HG03571 (cell line): ENCODE results near the gene RFTN1.

Experiments
- ATAC-seq: cut with Tn5 transposase; IDR thresholded peaks from one replicate; pipeline ENCODE4 v1.9.1; 2021; ENCODE audit not compliant: unreplicated experiment

RFTN1 gene

GRCh38 chr3:16335772-16336645, 177.5 kb downstream of the RFTN1 start:
- no peak for ATAC-seq

GRCh38 chr3:16335333-16335732, 178.2 kb downstream of the RFTN1 start:
- no peak for ATAC-seq

DNA sequence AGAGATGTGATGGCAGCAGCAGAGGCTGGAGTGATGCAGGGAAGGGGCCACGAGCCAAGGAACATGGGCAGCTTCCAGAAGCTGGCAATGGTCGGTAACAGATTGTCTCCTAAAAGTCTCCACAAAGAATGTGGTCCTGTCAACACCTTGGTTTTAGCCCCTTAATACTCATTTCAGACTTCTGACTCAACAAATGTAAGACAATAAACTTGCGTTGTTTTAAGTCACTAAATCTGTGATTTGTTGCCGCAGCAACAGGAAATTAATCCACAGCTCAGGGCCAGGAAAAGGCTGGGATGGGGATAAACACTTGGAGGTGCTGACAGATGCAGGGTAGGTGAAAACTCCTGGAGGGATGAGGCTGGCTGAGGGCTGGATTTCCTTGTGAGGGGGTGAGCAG, 178.6 kb downstream of the RFTN1 start:
- no peak for ATAC-seq

- no peak for ATAC-seq
Observed at GRCh38 chr3:16332904-16333426, 180.5 kb downstream of the RFTN1 start.

- no peak for ATAC-seq
Observed at GRCh38 chr3:16331319-16331883, 182.1 kb downstream of the RFTN1 start.

GRCh38 chr3:16330351-16330750, 183.1 kb downstream of the RFTN1 start:
- ATAC-seq, result no peak

- ATAC-seq, result no peak
Observed at GRCh38 chr3:16329826-16330129, 183.7 kb downstream of the RFTN1 start.

- ATAC-seq, result no peak
Observed at GRCh38 chr3:16329036-16329825, 184.3 kb downstream of the RFTN1 start.

DNA sequence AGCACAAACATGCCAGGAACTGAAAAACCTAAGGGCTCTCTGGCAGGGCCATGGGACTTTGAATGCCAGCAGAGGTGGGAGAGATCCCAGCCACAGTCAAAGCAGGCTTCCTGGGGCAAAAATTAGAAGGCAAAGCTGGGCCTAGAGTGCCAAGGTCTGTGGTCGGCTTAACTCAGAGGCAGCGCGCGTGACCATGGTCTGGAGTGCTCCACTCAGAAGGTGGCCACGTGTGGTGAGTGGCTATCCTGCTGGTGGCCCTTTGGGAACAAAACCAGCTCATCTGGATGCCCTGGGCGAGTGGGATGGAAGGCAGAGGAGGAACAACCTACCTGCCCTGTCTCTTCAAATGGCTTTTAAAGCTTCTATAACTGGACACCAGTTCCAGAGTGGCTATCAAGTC, 185.4 kb downstream of the RFTN1 start:
- ATAC-seq, result no peak

GRCh38 chr3:16326724-16327349, 186.7 kb downstream of the RFTN1 start:
- no peak for ATAC-seq

- no peak for ATAC-seq
Observed at GRCh38 chr3:16325850-16326249, 187.6 kb downstream of the RFTN1 start.

DNA sequence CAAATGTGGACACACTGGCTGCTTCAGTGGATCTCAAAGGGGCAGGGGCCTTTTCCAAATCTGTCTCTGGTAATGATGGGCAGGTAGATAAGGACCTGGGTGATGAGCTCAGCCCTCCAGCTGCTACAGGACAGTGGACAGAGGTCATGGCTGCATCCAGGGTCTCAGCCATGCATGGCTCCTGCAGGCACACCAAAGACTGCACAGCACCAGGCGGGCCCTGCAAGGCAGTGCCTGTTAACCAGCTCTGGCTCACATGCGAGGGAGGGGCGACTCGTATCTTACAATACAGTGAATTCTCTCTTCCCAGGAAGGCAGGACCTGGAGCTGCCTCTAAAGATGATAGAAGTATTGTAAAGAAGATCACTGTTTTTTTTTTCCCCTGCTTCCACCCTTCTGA, 189.8 kb downstream of the RFTN1 start:
- ATAC-seq, result no peak

GRCh38 chr3:16322189-16322588, 191.3 kb downstream of the RFTN1 start:
- no peak for ATAC-seq

DNA sequence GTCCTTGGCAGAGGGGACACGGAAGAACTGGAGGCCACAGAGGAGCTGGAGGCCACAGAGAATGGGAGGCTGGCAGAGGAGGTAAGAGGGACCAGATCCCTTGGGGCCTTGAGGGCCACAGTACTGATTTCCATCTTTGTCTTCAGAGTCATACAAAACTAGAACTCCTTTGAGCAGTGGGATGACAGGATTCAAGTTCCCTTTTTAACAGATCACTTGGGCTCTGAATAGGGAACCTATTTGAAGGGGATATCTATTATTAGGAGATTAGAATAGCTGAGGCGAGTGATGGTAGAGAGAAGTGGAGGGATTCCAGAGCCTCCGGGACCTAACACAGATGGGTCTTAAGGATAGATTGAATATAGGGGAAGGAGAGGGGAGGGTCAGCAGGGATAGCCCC, 192.8 kb downstream of the RFTN1 start:
- no peak for ATAC-seq

- ATAC-seq, result no peak
Observed at GRCh38 chr3:16319723-16320122, 193.8 kb downstream of the RFTN1 start.

- no peak for ATAC-seq
Observed at GRCh38 chr3:16319307-16319706, 194.2 kb downstream of the RFTN1 start.

DNA sequence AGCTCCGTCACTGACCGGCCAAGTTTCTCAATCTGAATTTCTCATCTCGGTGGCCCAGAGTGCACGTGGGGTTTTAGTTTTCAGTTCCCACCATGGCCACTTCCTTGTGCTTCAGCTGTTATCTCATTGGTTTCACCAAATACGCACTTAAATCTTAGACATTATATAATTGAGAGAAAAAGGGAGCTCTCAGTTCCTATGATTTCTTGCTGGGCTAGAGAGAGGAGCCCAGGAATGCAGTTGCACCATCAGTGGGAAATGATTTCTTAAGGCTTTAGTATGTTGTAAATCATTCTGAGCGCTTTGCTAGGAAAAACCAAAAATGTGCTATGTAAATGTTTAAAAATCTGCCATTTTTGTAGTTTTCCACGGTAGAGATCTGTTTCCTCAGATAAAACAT, 195.3 kb downstream of the RFTN1 start:
- ATAC-seq, result no peak

GRCh38 chr3:16317561-16317945, 195.9 kb downstream of the RFTN1 start:
- ATAC-seq, result no peak

DNA sequence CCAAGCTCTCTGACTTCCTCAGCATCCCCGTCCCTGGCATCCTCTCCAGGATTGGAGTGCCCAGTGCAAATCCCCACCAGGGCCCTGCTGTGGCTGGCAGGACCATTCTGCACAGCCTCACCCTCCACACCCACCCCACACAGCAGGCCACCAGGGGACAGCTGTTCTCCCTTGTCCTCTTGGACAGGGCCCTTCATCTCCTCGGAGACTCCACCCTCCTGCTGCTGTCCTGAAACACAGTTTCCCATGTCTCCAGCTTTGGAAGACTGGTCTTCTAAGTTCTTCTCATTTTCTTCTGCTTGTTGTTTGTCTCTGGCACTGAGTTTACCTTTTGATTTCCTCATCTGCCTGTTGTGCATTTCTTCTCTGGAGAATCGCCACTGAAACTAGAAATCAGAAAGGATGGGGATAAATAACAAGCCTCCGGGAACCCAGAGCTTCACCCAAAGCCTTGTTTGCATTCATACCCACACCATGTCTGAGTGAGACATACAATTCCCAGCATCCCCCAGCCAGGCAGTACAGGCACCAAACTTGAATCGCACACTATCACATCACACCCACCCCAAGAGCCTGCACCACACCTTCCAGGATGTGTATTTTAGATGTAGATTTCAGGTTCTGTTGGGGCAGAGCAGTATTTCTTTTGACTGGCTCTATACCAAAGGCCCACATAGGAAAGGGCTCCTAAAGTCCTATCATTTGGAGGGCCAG, 196.5 kb downstream of the RFTN1 start:
- ATAC-seq, result no peak

GRCh38 chr3:16316396-16316795, 197.1 kb downstream of the RFTN1 start:
- ATAC-seq, result no peak

GRCh38 chr3:16315623-16316022, 197.9 kb downstream of the RFTN1 start:
- ATAC-seq, result no peak
